CMK (cell line): ENCODE results near the gene GLS.

Experiments used
- DNase-seq: peaks from one replicate; pipeline ENCODE4 v3.0.0-alpha.2; 2010; ENCODE audit warnings: low read depth

Gene GLS

DNA sequence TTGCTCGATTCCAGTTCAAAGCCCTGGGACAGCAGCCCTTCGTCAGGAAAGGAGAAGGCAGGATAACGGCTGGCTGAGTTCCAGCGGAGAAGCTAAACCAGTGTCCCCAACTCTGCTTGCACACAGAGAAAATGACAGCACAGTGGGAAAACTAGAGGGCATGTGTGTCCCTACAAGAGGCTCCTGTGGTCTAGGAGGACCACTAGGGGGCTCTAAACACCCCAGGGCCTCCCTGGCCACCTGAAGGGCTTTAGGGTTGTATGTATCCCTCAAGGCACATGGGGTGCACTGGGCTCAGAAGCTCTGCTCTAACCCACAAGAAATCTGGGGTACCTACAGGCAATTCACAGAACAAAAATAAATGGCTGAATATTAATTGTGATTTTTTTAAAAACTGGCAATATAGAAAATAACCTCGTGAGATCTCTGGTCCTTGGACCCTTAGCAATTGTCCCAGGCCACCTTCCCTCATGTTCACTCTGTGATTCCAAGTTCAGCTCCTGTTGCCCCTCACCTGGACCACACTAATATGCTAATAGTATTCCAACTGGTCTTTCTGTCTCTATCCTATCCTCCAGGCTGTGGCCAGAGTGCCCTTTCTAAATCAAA, 115.8 kb downstream of the GLS start:
- DNase-seq: no peak

- DNase-seq: no peak
These were observed 116.3 kb downstream of the GLS start for GRCh38 chr2:190996947-190997346.

DNA sequence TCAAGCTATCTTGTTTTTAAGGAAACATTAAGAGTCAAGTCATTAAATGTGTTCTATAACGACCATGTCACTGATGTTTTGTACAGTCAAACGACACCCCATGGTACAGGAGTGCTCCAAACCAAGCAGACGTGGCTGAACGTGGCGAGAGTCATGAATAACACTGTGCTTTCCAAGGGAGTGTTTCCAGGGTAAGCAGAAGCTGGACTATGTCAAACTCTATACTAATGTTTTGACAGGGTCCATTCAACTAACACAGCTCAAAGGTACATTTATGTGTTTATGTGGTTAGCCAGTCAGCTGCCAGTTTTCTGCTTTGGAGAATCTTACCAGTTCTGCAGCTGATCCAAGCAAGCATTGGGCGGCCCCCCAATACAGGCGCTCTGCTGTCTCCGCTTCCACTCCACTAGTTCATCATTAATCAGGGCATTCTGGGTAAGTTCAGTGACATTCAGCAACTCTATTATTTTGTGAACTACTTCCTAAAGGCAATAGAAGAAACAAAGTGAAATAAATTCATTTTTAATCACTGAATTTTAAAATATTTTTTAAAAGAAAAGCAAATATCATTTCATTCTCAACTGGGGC, 117.0 kb downstream of the GLS start:
- no peak for DNase-seq

DNA sequence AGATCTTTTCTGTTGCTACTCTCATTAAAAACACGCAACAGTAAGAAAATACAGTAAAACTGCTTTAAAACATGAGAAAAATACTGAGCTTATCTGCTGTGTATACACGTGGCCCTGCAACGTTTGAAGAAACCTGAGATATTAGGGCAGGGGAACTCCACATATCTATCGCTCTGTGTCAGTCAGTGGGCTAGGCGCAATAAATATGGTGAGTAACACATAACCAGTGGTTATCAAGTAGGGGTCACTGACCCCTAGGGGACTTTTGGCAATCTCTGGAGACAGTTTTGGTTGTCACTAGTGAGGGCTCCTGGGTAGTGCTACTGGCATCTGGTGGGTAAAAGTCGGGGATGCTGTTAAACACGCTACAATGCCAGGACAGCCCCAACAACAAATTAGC, 118.4 kb downstream of the GLS start:
- DNase-seq: no peak

DNA sequence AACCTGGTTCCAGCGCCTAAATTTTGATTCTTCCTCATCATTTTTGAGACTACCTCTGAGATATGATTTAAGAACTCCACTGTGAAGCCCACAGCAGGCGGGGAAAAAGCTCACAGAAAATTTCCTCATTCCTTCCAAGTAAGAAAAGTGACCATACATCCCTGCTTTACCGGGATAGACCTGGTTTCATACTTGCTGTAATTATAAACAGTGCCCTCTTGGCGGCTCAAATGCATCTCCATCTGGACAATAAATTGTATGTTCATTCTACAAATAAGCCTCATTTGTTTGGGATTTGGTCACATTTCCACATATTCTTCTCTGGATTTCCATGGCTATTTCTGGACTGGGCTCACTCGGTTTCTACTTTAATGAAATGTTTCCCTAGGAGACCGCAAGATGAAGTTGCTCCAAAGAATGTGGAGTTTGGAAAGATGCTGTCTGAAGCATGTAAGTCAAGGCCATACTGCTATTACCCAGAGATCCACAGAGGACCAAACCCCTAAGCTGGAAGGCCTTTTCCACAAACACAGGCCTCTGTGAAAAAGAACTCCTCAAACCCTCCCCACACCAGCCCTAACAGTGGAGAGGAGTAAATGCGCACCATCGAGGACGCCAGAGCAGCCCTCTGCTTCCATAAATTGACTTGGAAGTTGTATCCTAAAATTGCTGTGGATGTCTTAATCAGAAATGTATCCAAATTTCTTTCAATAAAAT, 119.5 kb downstream of the GLS start:
- no peak for DNase-seq

- DNase-seq: no peak
These were observed 120.4 kb downstream of the GLS start for GRCh38 chr2:191001032-191001431.

DNA sequence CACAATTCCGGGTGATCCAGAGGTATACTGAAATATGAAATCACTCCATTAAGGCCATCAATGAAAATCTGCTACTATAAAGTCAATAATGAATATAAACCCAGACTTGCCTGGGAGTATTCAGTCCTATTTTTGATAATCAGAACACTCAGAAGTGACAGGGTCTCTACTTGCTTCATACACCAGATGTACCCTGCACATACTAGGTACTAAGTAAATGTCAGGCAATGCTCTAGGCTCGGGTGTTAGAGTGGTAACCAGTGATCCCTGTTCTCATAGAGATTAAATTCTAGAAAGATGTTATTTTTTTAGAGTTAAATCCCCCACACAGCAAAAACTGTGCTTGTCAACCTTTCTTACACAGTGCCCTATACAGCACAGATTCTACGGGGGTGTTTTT, 121.0 kb downstream of the GLS start:
- no peak for DNase-seq

GRCh38 chr2:191003405-191004309, 123.0 kb downstream of the GLS start:
- DNase-seq: no peak

GRCh38 chr2:191006297-191006696, 125.7 kb downstream of the GLS start:
- DNase-seq: no peak

DNA sequence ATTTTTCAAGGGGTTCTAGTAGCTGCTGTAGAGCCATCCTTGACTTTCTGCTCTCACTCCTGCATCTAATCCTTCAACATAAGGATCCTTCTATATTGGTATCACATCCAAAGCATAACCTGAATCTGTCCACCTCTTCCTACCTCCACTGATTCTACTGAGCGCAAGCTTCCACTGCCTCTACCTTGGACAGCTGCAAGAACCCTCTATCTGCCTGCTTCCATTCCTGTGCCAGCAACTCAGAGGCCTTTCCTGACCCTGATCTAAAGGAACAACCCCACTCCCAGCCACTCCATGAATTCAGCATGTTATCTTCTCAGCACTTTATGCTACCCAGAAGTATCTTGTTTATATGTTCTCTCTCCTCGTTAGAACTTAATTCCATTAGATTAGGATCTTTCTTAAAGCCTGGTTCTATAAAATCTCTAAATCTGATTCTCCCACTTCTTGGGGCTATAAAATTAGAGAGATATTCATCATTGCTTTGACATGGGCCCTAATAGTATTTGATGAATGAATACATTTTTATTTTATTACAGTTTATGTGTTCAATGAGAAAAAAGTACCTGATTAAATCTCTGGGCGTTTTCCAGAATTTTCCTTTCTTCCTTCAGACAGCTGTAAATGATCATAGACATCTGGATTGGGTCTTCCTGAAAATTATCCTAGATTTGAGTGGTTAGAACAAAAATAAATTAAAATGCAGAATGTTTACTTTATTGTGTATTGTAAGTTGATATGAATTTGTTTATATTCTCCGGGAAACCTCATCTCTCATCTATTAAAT, 126.6 kb downstream of the GLS start:
- no peak for DNase-seq

DNA sequence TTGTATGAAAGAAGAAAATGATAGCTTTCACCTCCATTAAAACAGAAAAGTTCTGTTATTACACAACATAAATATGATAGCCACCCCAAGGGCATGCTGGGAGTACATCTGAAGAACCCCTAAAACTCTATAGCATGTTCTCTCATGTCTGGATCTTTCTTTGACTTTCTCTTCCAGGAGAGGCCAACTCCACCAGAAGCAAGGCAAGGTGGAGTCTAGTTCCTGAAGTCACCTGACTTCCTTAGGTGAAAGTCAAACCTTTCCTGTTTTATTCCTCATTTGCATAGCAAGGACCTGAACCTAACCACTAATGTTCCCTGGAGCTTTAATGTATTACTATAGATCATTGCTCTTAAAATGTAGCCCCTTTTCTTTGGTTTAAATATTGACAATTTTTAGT, 127.7 kb downstream of the GLS start:
- no peak for DNase-seq

DNA sequence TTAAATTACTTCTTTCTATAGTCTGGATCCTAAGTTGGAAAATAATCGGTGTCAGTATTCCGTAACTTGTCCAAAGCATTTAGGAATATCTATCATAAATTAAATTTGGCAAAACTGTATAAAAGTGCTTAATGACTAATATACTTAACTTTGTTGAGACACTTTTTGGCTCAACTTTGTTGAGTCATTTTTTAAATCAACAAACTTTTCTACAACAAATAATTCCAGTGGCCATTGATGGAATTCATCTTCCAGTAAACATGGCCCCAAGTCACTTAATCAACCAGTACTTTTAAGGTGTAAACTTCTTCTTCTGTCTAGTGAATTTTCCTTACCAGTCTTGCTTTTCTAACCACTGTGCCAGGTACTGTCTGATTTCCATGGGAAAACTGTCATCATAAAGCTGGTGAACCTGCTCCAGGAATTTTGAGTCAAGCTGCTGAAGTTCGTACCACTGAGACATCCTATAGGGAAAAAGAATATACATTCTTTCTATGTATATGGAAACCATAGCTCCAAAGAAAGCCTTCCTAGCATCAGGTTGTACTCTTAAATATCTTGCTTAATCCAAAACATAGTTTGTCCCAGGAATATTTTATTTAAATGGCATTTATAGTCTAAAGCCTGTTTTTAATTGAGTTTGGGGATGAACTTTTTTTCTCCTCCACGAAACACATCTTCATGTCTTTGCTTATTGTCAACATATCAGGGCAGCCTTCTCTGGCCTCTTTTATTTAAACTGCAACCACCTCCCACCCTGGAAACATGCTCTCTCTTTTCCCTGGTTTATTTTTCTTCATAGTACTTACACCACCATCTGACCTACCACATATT, 129.1 kb downstream of the GLS start:
- no peak for DNase-seq

DNA sequence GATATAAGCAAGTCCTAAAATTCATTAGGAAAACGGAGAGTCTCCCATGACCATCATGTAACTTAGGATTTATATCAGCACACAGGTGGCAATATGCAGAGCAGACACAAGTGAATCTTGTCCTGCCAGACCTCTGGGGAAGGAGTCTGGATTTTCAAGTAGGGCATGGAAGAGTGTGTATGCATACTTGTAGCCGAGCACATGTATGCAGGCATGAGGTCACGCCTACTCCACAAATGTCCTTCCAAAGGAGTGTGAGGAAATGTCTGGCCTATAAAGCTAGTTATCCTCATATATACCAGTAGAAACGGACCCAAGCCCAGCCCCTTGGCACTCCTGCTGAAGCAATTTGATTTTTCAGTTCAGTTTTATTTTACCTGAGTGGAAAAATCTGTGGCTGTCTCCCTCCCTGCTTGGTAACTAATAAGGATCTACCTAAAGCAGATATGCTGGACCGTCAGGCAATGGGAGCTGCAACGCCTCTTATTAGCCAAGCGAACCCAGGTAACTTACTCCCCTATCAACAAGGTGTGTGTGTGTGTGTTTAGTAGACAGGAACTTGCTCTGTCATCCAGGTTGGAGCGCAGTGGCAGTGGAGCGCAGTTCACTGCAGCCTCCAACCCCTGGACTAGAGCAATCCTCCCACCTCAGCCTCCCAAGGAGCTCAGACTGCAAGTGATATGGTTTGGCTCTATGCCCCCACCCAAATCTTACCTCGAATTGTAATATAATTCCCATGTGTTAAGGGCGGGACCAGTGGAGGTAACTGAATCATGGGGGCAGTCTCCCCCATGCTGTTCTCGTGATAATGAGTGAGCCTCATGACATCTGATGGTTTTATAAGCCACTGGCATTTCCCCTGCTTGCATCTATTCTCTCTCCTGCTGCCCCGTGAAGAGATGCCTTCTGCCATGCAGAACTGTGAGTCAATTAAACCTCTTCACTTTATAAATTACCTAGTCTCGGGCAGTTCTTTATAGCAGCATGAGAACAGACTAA, 130.6 kb downstream of the GLS start:
- DNase-seq: no peak

- no peak for DNase-seq
These were observed 131.7 kb downstream of the GLS start for GRCh38 chr2:191012346-191012745.

- DNase-seq: no peak
These were observed 132.4 kb downstream of the GLS start for GRCh38 chr2:191012845-191013681.

- DNase-seq: no peak
These were observed 133.0 kb downstream of the GLS start for GRCh38 chr2:191013682-191013931.

GRCh38 chr2:191013932-191014652, 133.5 kb downstream of the GLS start, which contains the start of gene STAT1:
STAT1 (minus strand) TSS chr2:191014171; CDS start chr2:191010003, 4,168 bp downstream.
- DNase-seq: peak; percentile 60

DNA sequence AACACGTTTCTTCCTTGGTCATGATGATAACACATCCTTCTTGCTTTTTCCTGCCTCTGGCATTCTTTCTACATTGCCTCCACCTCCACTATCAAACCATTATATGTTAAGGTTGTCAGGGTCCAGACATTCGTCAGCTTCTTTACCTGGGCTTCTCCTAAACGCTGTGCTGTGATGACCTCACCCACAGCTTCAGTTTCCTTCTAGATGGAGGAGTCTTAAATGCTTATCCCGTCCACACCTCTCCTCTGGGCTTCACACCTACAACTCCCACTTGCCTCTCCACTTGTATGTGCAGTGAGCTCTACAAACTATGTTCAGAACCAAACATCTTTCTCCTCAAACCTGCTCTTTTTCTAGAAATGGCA, 134.0 kb downstream of the GLS start:
- no peak for DNase-seq
